ENCODE measurements around the gene CARNS1.

Gene CARNS1

GRCh38 chr11:67441098-67441563, 25.7 kb downstream of the CARNS1 start:
- DNase-seq (ENCODE audit: low spot score), result no peak

- DNase-seq (ENCODE audit: low spot score), result no peak
Observed at GRCh38 chr11:67441731-67442351, 26.4 kb downstream of the CARNS1 start.

- no peak for DNase-seq (ENCODE audit: low spot score)
Observed at GRCh38 chr11:67442504-67443404, 27.3 kb downstream of the CARNS1 start.

- DNase-seq (ENCODE audit: low spot score), result no peak
Observed at GRCh38 chr11:67445515-67445914, 30.0 kb downstream of the CARNS1 start.

- DNase-seq (ENCODE audit: low spot score), result no peak
Observed at GRCh38 chr11:67448220-67448609, 32.7 kb downstream of the CARNS1 start.

GRCh38 chr11:67449116-67449844, 33.8 kb downstream of the CARNS1 start:
- peak; percentile 53 for DNase-seq (ENCODE audit: low spot score)

GRCh38 chr11:67450796-67451657, 35.5 kb downstream of the CARNS1 start:
- no peak for DNase-seq (ENCODE audit: low spot score)

- DNase-seq (ENCODE audit: low spot score), result no peak
Observed at GRCh38 chr11:67451658-67451976, 36.1 kb downstream of the CARNS1 start.

- DNase-seq (ENCODE audit: low spot score), result no peak
Observed at GRCh38 chr11:67452141-67452952, 36.9 kb downstream of the CARNS1 start, which contains the start of gene GPR152. TSS of gene GPR152 (minus strand) at chr11:67452729. CDS start at chr11:67452724, 5 bp downstream.

- DNase-seq (ENCODE audit: low spot score), result no peak
Observed at GRCh38 chr11:67453816-67454732, 38.6 kb downstream of the CARNS1 start.

GRCh38 chr11:67455054-67455453, 39.6 kb downstream of the CARNS1 start, which contains the start of gene CABP4:
TSS of gene CABP4 (plus strand) at chr11:67455354. CDS start at chr11:67455424, 70 bp downstream.
- no peak for DNase-seq (ENCODE audit: low spot score)

- no peak for DNase-seq (ENCODE audit: low spot score)
Observed at GRCh38 chr11:67456068-67456705, 40.7 kb downstream of the CARNS1 start.

- DNase-seq (ENCODE audit: low spot score), result no peak
Observed at GRCh38 chr11:67457453-67457852, 42.0 kb downstream of the CARNS1 start.

- DNase-seq (ENCODE audit: low spot score), result no peak
Observed at GRCh38 chr11:67458266-67458665, 42.8 kb downstream of the CARNS1 start.

- no peak for DNase-seq (ENCODE audit: low spot score)
Observed at GRCh38 chr11:67463186-67463585, 47.7 kb downstream of the CARNS1 start.

GRCh38 chr11:67463680-67464410, 48.4 kb downstream of the CARNS1 start:
- no peak for DNase-seq (ENCODE audit: low spot score)

- DNase-seq (ENCODE audit: low spot score), result peak; percentile 74
Observed at GRCh38 chr11:67464411-67465188, 49.1 kb downstream of the CARNS1 start.

GRCh38 chr11:67465189-67465510, 49.7 kb downstream of the CARNS1 start:
- DNase-seq (ENCODE audit: low spot score), result no peak
